ENCODE results near the gene MCCC1.
"Not testable (repeated sequence)": the region's sequence is repeated elsewhere in the genome, so short reads cannot be mapped to it uniquely, and the experiment has no call there.

MCCC1 gene

GRCh38 chr3:183044547-183045229 is 54.6 kb downstream of the MCCC1 start:
- DNase-seq = no peak

DNA sequence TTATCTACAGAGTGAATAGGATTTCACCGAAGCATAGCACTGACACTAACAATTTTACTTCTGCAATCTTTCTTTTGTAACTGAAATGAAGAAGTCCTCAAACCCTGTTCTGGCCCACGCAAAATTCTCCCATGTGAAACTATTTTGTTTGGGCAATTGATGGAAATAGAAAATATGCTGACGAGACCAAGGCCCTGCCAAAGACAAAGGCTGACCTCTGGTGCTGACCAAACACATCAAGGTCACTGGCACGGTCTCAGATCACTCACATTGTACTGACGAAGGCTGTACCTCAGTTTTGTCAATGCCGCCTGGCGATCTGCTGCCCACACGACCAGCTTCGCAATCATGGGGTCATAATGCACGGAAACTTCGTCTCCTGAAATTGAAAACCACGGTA is 60.5 kb downstream of the MCCC1 start:
- no peak for DNase-seq

DNA sequence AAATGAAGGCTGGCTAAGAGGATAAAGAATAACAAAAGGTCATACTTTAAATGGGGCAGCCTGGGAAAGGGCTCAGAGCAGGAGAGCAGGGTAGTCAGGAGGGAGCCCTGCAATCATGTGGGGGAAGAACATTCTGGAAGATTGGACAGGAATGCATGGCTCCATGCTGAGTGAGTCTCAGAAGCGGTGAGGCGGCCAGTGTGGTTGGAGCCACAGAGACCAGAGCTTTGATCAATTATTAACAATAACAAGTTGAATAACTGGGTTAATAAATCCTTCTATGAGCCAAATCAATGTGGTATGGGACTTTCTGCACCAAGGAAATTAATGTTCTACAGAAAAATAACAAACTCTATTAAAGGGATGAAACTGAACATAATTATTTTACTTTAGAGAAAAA is 61.1 kb downstream of the MCCC1 start:
- DNase-seq = no peak

- DNase-seq = no peak
These were observed 65.5 kb downstream of the MCCC1 start for GRCh38 chr3:183033746-183034145.

DNA sequence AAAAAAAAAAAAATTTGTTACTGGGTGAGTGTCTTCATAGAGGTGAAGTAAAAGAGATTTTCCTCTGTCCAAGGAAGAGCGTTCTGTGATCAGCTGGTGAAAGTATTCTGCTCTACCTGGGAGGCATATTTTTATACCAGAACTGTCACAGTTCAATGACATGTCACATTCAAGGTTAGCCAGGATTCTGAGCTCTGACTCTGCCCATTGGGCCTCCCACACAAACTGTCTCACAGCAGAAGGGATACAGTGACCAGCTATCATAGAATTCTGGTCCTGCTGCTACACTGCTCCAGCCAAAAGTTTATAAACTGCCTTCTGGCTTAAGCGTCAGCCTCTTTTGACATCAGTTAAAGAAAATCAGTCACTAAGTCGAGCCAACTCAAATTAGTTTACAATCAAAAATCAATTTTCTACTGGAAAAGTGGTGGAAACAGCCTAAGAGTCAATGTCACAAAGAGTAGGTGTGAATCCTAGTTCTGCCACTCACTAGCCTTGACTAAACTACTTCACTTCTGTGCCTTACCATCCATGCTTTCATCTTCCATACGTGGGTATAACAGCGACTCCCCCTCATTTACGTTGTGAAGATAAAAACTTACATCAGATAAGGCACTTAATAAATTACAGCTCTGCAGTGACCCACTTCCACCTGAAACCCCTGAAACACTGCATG is 66.3 kb downstream of the MCCC1 start:
- no peak for DNase-seq

GRCh38 chr3:183031826-183032225 is 67.5 kb downstream of the MCCC1 start:
- no peak for DNase-seq

DNA sequence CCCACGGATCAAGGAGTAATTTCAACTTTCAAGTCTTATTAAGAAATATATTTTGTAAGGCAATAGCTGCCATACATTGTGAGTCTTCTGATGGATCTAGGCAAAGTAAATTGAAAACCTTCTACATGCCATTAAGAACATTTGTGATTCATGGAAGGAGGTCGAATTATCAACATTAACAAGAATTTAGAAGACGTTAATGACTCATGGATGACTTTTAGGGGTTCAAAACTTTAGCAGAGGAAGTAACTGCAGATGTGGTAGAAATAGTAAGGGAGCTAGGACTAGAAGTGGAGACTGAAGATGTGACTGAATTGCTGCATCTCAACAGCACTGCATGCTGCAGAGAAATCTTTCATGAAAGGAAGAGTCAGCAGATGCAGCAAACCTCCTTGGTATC is 70.9 kb downstream of the MCCC1 start:
- no peak for DNase-seq

DNA sequence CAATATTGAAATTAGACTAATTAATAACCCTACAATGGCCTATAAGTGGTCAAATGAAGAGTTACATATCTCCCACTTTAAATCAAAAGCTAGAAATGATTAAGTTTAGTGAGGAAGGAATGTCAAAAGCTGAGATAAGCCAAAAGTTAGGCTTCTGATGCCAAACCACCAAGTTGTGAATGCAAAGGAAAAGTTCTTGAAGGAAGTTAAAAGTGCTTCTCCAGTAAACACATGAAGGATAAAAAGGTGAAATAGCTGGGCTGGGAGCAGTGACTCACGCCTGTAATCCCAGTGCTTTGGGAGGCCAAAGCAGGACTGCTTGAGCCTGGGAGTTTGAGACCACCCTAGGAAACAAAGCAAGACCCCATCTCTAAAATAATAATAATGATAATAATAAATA is 72.0 kb downstream of the MCCC1 start:
- no peak for DNase-seq

- DNase-seq = no peak
These were observed 76.3 kb downstream of the MCCC1 start for GRCh38 chr3:183022936-183023516.

DNA sequence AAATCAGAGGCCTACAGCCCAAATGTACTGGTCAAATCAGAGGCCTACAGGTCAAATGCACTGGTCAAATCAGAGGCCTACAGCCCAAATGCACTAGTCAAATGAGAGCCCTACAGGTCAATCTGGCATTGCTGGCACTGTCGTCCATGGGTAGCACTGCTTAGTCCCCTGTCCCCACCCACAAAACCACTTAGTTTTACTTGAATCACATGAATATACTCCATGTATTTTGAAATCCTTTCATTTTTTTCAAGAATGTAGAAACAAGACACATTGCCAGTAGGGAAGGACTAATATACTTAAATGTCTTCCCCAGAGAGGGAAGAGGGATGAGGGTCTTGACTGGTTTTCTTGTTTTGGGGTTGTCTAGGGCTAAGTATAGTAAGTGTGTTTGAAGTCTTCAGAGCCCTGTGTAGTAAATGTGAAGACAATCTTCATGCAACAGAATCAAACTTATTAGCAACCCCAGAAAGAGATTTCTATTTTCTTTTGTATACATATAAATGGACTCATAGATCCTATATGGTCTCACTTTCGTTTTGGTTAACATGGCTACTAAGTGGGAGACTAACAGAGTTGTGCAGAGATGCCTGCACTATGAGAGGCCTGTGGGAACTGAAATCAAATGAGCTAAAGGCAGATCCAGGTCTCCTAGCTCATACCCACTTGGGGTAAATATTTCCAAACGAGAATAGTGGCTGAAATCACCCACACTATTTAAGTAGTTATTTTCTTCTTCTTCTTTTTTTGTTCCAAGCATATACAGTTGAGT is 80.7 kb downstream of the MCCC1 start:
- no peak for DNase-seq

GRCh38 chr3:183015185-183015584 is 84.1 kb downstream of the MCCC1 start:
- DNase-seq = no peak

GRCh38 chr3:183013856-183014255 is 85.4 kb downstream of the MCCC1 start:
- DNase-seq = no peak

GRCh38 chr3:183013074-183013473 is 86.2 kb downstream of the MCCC1 start:
- DNase-seq = no peak

- no peak for DNase-seq
These were observed 90.5 kb downstream of the MCCC1 start for GRCh38 chr3:183008800-183009199.

- no peak for DNase-seq
These were observed 91.0 kb downstream of the MCCC1 start for GRCh38 chr3:183008303-183008702.

DNA sequence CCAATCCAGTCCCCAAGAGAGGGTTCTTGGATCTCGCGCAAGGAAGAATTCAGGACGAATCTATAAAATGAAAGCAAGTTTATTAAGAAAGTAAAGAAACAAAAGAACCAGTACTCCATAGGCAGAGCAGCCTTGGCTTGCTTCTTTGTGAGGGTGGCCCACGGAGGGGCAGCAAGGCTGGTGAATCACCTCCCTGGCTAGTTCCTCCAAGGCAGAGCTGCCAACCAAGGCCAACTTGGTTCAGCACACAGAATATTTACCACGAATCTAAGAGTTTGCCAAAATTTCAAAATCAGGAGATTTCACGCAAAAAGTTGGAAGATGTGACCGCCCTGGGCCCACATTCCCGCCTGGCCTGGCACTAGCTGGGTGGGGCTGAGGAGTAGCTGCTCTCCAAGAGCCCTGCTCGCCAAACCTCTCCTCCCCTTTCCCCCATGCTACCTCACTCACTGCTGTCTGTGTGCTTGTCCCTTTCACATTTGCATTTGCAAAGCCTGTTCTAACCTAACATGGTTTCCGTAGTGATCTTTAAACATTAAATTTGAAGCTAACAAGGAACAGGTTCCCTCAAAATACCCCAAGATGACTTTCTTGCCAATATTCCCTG is 92.8 kb downstream of the MCCC1 start:
- no peak for DNase-seq

- no peak for DNase-seq
These were observed 99.5 kb downstream of the MCCC1 start for GRCh38 chr3:182999767-183000166.

DNA sequence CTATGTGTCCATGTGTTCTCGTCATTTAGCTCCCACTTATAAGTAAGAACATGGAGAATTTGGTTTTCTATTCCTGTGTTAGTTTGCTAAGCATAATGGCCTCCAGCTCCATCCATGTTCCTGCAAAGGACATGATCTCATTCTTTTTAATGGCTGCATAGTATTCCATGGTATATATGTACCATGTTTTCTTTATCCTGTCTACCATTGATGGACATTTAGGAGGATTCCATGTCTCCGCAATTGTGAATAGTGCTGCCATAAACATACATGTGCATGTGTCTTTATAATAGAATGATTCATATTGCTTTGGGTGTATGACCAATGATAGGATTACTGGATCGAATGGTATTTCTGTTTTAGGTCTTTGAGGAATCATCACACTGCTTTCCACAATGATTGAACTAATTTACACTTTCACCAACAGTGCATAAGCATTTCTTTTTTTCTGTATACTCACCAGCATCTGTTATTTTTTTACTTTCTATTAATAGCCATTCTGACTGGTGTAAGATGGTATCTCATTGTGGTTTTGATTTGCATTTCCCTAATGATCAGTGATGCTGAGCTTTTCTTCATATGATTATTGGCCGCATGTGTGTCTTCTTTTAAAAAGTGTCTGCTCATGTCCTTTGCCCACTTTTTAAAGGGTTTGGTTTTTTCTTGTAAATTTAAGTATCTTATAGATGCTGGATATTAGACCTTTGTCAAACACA is 105.7 kb downstream of the MCCC1 start:
- DNase-seq = not testable (repeated sequence)

DNA sequence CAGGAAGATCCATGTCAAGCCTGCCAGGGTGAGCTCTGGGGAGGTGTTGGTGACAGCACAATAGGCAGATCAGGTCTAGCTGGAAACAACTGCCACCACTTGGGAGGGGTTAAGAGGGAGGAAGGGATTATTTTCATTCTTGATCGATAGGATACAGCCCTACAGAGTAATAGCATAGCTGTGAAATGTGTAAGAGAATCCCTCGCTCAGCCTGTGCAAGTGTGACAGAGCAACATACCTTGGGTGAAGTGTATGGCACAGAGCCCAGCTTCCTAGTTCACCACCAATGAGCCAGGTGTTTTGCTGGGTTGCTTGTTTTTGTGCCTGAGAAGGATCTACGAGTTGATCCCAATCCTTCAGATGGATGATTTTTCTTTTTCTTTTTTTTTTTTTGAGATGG is 109.7 kb downstream of the MCCC1 start:
- DNase-seq = no peak

DNA sequence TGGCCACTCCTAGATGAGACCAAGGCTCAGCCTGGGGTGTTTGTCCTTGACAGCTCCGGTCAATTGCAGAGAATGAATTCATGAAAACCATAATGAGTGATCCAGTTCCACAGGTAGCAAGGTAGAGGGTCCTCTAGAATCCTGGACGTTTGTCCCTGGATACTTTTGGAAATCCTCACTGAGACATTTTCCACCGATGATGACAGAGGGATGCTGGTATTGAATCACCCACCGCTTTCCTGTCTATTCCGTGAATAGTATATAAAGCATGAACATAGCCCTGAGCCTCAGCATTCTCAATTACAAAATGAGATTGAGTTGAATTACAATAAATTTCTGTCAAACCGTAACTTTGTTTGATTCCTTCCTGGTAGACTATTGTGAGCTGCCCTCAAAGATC is 113.3 kb downstream of the MCCC1 start:
- DNase-seq = no peak

- no peak for DNase-seq
These were observed 115.4 kb downstream of the MCCC1 start for GRCh38 chr3:182983876-182984275.

- DNase-seq = no peak
These were observed 118.3 kb downstream of the MCCC1 start for GRCh38 chr3:182981038-182981380.
